GM10266 (cell line): ENCODE measurements around the gene LARP4B.

ENCODE experiments used
- DNase-seq: peaks from one replicate; pipeline ENCODE4 v3.0.0; 2012; ENCODE audit errors: extremely low spot score
- CTCF ChIP-seq: IDR thresholded peaks from 2 replicates; pipeline ENCODE4 v1.5.1; 2012; ENCODE audit warnings: mild to moderate bottlenecking, low read depth; ENCODE audit not compliant: control insufficient read depth, insufficient read depth; ENCODE audit errors: missing control alignments

The LARP4B gene

GRCh38 chr10:947881-948280 lies 16.4 kb upstream of the LARP4B start:
- no peak for DNase-seq
- no peak for TF ChIP-seq CTCF

- DNase-seq = no peak
- TF ChIP-seq CTCF = no peak
Observed at GRCh38 chr10:947051-947450, 15.5 kb upstream of the LARP4B start.

- no peak for DNase-seq
- no peak for TF ChIP-seq CTCF
Observed at GRCh38 chr10:945778-946177, 14.3 kb upstream of the LARP4B start.

- TF ChIP-seq CTCF = no peak
- no peak for DNase-seq
Observed at GRCh38 chr10:944034-944831, 12.7 kb upstream of the LARP4B start.

GRCh38 chr10:943334-944033 lies 12.0 kb upstream of the LARP4B start:
- peak; percentile 40 for DNase-seq
- no peak for TF ChIP-seq CTCF

- DNase-seq = no peak
- TF ChIP-seq CTCF = no peak
Observed at GRCh38 chr10:938941-939678, 7.6 kb upstream of the LARP4B start.
